ENCODE measurements around the gene DENND6B.

Gene DENND6B

GRCh38 chr22:50316114-50317065 lies 10.4 kb downstream of the DENND6B start:
- no peak for DNase-seq (ENCODE audit: insufficient read length, low spot score)
- FAIRE-seq: no peak

GRCh38 chr22:50315289-50316113 lies 11.3 kb downstream of the DENND6B start:
- DNase-seq (ENCODE audit: insufficient read length, low spot score) (no peak), FAIRE-seq (no peak)

GRCh38 chr22:50314455-50315288 lies 12.1 kb downstream of the DENND6B start:
- FAIRE-seq: no peak
- no peak for DNase-seq (ENCODE audit: insufficient read length, low spot score)

GRCh38 chr22:50314081-50314454 lies 12.7 kb downstream of the DENND6B start:
- DNase-seq (ENCODE audit: insufficient read length, low spot score) (no peak), FAIRE-seq (no peak)

GRCh38 chr22:50313600-50313999 lies 13.2 kb downstream of the DENND6B start:
- DNase-seq (ENCODE audit: insufficient read length, low spot score) (no peak), FAIRE-seq (no peak)

GRCh38 chr22:50313021-50313420 lies 13.8 kb downstream of the DENND6B start:
- FAIRE-seq: no peak
- no peak for DNase-seq (ENCODE audit: insufficient read length, low spot score)

GRCh38 chr22:50312371-50312770 lies 14.4 kb downstream of the DENND6B start:
- no peak for FAIRE-seq
- DNase-seq (ENCODE audit: insufficient read length, low spot score): no peak

GRCh38 chr22:50311606-50312351 lies 15.0 kb downstream of the DENND6B start:
- DNase-seq (ENCODE audit: insufficient read length, low spot score) (no peak), FAIRE-seq (no peak)

GRCh38 chr22:50310949-50311444 lies 15.8 kb downstream of the DENND6B start:
- no peak for DNase-seq (ENCODE audit: insufficient read length, low spot score)
- FAIRE-seq: no peak

- DNase-seq (ENCODE audit: insufficient read length, low spot score) (no peak), FAIRE-seq (no peak)
Measured at GRCh38 chr22:50310031-50310722, 16.6 kb downstream of the DENND6B start.

GRCh38 chr22:50309601-50309991 lies 17.2 kb downstream of the DENND6B start:
- DNase-seq (ENCODE audit: insufficient read length, low spot score) (no peak), FAIRE-seq (no peak)

- FAIRE-seq: no peak
- DNase-seq (ENCODE audit: insufficient read length, low spot score): no peak
Measured at GRCh38 chr22:50308986-50309600, 17.7 kb downstream of the DENND6B start.

GRCh38 chr22:50308597-50308935 lies 18.2 kb downstream of the DENND6B start:
- DNase-seq (ENCODE audit: insufficient read length, low spot score) (peak; percentile 48), FAIRE-seq (peak; percentile 72)

GRCh38 chr22:50307890-50308596 lies 18.8 kb downstream of the DENND6B start:
- no peak for DNase-seq (ENCODE audit: insufficient read length, low spot score)
- no peak for FAIRE-seq

GRCh38 chr22:50306753-50307749 lies 19.8 kb downstream of the DENND6B start, which contains the start of gene PLXNB2:
Gene PLXNB2, minus strand, starts transcription at chr22:50307646. Its CDS starts 17,062 bp downstream, at chr22:50290584.
- FAIRE-seq: peak; percentile 83

GRCh38 chr22:50305923-50306566 lies 20.8 kb downstream of the DENND6B start:
- peak; percentile 96 for DNase-seq (ENCODE audit: insufficient read length, low spot score)
- peak; percentile 92 for FAIRE-seq

More at GRCh38 chr22:50306753-50307749, 19.8 kb downstream of the DENND6B start, which contains the start of gene PLXNB2:
- peak; percentile 68 for DNase-seq (ENCODE audit: insufficient read length, low spot score)
